Measurements from ENCODE around the gene ZNF629.

ZNF629 gene

DNA sequence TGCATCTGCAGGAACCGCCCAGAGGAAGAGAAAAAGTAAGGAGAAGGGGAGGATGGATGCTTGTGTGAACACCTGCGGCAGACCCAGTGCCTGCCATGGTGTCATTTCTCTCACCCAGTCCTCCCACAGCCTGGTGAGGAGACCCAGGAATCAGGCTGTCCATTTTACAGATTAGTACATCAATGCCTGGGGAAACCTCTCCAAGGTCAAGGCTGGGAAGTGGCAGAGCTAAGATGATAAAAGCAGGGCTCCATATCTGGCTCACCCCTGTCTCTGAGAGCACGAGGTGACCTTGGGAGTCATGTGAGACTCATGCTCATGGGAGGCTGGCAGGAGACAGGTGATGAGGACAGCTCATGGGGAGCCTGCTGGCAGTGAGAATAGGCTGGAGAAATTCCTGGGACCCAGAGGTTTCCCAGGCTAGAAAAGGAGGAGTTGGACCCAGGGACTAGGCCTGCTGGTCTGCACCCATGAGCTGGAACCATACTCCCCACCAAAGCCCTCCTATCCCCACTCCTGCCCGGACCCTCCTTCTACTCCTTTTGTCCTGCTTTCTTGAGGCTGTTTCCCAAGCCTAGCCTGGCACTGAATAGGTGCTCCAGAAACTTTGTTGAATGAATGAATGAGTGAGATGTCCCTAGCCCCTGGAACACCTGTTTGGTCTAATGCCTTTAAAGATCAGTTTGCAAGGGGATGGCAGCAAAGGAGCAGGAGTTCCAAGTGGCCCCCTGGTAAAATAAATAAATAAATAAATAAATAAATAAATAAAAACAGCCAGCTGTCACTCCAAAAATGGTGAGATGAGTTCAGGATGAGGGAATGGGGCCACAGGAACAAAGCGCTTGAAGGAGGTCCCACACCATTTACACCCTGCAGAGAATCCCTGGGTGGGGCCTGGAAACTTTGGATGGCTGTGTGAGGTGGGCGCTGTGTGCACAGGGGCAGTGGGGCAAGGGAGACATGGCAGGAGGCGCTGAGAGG lies 1.6 kb downstream of the ZNF629 start:
- no peak for DNase-seq

DNA sequence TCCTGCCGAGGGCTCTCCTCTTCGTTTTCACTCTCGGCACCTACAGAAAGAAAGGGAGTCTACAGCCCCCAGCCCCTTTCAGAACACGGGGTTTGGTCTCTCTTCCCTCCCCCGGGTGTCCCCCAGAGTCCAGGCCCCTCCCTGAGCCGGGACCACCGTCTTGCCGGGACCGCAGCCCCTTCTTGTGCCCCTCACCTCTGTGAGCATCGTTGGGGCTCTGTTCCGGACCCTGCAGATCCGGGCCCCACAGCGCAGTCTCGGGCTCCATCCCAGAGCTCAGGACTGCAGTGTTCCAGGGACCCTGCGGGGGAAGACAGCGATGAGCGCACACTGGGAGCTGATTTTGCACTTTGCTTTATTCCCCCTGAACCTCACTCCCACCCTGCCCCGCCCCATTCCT lies 2.8 kb downstream of the ZNF629 start:
- no peak for DNase-seq

DNA sequence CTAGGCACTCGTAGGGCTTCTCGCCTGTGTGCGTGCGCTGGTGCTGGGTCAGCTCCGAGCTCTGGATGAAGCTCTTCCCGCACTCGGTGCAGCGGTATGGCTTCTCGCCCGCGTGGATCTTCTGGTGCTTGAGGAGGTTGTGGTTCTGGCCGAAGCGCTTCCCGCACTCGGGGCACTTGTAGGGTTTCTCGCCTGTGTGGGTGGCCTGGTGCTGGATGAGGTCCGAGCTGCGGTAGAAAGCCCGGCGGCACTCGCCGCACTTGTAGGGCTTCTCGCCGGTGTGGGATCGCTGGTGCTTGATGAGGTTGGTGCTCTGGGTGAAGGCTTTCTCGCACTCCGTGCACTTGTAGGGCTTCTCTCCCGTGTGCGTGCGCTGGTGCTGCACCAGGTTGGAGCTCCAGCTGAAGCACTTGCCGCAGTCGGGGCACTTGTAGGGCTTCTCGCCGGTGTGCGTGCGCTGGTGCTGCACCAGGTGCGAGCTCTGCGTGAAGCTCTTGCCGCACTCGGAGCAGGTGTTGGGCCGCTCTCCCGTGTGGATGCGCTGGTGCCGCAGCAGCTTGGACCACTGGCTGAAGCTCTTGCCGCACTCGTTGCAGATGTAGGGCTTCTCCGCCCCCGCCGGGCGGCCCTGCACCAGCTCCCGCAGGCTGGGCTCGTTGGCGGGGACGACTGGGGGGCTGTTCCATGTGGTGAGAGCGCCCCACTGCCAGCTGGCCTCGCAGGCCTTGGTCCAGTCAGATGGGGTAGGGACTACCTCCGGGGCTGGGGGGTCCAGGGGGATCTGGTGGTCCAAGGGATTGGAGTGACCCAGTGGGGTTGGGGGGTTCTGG lies 3.5 kb downstream of the ZNF629 start:
- no peak for DNase-seq

DNA sequence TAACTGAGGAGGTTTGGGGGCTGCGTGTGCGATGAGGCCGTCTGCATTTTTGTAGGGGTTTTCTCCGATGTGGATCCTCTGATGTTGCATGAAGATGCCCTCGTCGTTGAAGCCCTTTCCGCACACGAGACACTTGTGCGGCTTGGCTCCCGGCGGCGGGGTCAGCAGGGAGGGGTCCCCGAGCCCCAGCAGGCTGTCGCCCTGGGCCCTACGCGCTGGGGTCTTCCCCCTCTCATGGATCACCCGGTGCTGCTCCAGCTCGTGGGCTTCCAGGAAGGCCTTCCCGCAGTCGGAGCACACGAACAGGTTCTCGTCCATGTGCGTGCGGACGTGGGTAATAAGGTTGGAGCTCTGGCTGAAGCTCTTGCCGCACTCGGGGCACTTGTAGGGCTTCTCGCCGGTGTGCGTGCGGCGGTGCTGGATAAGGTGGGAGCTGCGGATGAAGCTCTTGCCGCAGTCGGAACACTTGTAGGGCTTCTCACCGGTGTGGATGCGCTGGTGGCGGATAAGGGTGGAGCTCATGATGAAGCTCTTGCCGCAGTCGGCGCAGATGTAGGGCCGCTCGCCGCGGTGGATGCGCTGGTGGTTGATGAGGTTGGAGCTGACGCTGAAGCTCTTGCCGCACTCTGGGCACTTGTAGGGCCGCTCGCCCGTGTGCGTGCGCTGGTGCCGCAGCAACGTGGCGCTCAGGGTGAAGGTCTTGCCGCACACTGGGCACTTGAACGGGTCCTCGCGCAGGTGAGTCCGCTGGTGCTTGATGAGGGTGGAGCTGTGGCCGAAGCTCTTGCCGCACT lies 4.3 kb downstream of the ZNF629 start:
- DNase-seq: no peak

DNA sequence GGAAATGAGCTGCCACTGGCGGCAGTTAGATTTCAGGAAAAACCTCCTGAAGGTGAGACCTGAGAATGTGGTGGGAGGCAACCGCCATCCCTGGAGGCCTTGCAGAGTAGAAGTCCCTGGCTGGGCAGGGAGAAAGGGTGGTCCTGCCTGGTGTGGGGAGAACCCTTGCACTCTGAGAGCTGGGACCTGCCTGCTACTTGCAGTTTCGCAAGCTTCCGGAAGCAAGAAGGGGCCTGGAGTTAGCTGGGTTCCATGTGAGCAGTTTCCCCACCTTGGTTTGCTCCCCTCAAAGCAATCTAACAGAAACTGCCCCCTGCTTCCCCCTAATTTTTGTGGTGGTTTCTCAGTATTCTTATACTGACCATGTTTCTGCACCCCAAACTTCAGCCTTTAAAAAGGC lies 6.5 kb downstream of the ZNF629 start:
- DNase-seq: no peak

DNA sequence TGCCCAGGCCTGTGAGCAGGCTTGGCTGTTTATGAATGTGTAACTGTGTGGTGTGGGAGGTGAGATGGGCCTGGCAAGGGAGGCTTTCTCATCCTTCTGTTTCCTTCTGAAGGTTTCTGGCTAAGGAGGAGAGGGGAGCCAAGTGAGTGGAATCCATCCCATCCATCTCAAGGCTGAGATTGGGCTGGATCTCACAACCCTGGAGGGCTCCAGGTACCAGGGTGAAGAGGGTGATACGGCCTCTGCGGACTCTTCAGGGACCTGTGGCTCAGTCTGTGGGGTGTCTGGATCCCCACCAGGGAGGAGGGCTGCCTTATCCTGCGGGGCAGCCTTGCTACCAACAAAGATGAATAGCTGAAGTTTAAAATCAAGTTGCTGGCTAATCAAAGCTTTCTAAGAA lies 7.0 kb downstream of the ZNF629 start:
- DNase-seq: no peak

DNA sequence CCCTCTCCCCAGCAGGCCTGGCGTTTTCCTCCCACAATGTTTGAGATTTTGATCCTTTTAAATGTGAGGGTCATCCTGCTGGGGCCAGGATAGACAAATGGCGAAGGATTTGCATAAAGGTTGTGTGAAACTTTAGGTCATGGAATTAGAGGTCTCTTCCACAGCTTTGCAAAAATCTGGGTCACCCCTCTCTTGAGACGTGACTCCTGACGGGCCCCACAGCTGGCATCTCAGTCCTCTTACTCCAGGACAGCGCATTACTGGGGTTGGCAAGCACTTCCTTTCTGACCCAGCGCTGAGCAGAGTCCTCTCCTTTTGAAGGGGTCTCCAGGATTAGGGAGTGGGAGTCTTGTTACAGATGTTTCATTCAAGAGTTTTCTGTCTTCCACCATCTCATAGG lies 7.4 kb downstream of the ZNF629 start:
- DNase-seq: no peak

DNA sequence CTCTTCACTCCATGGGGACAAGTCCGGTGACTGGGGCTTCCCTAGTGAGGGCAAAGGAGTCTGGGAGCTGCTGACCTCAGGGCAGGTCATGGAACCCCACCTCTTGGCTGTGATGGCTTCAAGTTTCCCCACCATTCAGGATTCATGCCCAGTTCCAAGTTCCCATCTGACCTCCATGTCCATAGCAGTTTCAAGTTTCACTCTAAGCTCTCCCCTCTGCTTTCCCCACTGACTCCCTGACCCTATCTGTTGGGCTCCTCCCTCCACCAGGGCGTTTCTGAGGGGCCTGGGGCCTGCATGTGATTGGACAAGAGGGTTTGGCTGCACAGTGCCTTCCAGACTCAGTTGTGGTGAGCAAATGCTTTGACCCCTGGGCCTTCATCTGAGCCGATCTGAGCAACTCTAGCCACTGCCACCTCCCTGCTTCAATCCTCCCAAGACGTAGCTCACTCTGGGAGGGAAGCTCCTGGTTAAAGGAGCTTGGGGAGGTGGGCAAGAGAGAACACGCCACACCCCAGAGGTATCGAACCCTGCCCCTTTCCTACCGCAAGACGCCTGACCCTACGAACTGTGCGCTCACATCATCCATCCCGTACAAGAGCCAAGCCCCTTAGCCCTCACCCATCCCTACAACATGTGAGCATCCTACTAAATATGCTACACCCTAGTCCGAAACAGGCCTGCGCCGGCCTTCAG lies 8.3 kb downstream of the ZNF629 start:
- no peak for DNase-seq

DNA sequence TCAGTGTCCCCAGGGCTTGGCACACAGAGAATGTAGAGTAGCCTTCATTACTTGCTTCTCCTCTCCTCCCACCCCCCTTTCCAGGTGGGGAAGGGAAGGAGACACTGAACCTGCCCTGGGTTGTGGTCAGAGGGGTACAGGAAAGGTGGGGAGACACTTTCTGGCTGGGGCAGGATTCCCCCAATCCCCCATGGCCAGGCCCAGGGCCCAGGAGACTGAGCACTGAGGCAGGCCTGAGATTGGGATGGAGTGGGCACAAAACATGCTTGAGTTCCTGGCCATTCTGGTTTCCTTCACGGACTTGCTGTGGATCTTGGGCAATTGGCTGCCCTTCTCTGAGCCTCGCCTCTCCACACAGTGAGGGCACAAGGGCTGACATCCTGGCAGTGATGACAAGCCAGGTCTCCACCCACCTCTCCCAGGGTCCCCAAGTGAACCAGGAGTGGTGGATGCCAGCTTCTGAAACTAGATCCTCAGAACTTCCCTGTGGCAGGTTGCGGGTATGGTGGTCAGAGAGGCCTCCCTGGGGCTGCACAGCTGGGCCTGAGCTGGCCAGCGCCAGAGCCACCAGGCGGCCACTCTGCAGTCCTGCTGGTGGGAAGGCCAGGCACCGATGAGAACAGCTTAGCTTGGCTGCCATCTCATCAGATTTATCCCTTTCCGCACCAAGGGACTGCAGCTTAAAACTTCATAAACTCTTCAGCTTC lies 9.3 kb downstream of the ZNF629 start:
- DNase-seq: no peak

DNA sequence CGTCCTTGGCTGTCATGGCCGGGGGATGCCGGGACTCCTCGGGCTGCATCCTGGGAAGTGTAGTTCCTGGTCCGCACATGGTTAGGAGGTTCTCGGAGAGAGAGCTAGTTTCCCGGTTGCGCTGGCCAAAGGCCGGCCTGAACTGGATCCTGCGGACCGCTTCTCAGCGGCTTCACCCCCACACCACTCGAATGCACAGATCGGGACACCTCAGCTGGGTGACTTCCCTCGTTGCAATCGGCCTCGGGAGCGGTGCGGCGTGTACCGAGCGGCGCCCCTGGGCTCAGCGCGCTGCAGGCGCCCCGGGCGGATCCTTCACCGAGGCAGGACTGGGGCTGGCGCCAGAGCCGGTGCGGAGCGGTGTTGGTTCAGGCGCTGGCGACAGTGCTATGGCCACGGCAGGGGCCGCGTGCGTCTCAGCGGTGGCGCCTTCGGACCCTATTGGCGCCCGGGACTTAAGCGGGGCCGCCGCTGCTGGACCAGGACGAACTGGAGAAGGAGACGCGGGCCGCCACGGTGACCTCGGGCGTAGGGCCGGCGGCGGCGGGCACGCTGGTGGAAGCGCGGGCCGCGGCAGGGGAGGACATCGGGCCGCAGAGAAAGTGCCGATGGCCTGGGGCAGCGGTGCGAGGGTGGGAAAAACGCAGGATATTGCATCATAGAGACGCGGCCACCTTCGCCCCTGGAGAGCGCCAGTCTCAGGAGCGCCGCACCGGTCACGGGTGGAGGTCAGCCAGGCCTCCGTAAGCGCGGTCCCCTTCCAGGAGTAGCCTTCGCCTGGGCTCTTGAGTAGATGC lies 11.4 kb downstream of the ZNF629 start:
- peak in 1 of 2 experiments; percentile 18 for DNase-seq

DNA sequence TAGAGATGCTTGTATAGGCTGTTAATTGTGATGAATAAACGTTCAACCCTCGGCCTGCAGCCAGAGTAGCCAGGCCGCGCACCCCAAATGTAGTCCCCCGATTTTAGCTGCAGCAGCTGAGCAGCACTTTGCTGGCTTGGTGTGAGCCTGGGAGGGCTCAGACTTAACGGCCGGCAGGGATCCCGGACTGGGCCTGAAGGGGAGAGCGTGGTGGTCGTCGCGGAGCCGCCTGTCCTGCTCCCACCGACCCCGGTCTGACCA lies 11.9 kb downstream of the ZNF629 start:
- DNase-seq: no peak

DNA sequence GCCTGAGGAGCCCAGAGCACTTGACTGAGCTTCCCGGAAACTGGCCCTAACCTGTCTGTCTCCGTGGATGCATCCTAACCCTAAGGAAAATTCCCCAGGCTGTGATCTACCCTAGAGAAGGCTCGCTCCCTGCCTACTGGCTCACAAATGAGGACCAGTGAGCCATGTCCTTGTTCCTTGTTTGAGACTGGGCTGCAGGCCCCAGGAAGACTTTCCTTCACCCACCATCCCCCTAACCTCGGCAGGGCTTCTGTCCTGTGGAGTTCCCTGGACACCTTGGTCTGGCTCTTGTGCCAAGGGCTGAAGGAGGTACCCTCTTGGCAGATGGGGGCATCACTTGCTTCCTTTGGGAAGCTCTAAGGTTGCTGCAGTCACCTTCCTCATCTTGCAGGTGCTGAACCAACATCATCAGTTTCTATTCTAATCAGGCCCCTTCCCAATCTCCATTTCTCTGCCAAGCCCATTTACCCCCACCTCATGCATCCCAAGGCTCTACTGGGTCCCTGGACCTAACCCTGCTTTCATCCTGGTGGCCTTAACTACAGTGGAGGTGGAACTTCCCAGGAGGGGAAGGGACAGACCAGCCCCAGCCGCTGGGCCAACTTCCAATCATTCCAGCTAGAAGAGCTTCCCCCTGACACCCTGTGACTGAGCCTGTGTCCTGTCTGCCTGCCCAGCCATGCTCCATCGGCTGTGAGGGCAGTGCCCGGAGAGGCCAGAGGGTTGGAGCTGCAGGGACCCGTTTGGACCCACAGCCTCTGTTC lies 12.5 kb downstream of the ZNF629 start:
- no peak for DNase-seq

DNA sequence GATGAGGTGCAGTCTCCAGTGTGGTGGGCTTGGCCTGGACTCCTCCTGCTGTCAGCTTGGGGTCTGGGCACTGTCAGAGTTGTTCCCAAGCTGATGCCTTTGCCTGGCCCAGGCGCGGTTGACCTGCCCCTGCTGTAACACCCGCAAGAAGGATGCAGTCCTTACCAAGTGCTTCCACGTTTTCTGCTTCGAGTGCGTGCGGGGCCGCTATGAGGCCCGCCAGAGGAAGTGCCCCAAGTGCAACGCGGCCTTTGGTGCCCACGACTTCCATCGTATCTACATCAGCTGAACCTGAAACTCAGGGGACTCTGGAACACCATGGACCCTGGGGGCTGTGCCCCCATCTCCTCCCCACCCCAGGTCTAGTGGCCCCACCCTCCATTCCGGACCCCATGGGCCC lies 13.2 kb downstream of the ZNF629 start:
- no peak for DNase-seq

DNA sequence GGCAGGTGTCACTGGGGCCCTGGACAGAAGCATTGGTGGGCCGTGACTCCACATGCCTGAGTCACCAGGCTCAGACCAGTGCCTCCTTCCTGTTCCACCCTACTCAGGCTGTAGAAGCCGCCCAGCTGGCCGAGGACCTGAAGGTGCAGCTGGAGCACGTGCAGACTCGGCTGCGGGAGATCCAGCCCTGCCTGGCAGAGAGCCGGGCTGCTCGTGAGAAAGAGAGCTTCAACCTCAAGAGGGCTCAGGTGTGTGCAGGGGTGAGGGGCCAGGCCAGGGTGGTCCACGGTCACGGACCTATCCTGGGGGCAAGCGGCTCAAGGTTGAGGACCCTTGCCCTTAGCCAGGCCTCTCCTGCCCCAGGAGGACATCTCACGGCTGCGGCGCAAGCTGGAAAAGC lies 15.3 kb downstream of the ZNF629 start:
- no peak for DNase-seq

DNA sequence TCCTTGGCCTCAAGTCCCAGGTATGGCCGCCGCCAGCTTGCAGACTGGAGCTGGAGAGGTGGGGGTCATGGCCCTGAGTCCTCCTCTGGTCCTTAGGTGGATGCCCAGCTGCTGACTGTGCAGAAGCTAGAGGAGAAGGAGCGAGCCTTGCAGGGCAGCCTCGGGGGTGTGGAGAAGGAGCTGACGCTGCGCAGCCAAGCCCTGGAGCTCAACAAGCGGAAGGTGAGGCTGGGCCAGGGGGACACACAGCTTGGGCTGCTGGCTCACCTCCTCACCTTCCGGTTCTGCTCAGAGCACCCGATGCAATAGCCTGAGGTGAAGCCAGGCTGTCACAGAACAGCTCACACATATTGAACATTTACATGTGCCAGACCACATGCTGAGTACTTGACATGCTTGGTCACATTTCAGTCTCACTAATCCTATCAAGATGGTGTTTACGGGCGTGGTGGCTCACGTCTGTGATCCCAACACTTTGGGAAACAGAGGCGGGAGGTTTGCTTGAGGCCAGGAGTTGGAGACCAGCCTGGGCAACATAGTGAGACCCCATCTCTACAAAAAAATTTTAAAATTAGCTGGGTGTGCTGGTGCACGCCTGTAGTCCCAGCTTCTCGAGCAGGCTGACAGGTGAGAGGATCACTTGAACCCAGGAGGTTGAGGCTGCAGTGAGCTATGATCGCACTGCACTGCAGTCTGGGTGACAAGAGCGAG lies 17.5 kb downstream of the ZNF629 start:
- DNase-seq: no peak

DNA sequence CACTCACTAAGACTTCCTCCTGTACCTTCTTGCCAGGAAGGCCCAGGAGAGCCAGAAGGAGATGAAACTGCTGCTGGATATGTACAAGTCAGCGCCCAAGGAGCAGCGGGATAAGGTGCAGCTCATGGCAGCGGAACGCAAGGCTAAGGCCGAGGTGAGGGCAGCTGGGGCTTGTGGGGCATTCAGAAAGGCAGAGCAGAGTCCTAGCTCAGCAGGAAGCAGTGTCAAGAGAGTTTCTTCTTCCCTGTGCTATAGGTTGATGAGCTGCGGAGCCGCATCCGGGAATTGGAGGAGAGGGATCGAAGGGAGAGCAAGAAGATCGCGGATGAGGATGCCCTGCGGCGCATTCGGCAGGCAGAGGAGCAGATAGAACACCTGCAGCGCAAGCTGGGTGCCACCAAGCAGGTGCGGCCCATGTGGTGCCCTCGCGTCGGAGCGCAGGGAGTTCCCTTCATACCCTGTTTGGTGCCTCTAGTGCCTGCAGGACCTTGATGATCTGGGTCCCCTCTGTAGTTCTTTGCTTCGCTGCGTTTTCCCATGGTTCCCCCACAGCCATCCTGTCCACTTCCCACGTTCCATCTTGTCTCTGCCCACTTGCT lies 18.3 kb downstream of the ZNF629 start:
- no peak for DNase-seq

DNA sequence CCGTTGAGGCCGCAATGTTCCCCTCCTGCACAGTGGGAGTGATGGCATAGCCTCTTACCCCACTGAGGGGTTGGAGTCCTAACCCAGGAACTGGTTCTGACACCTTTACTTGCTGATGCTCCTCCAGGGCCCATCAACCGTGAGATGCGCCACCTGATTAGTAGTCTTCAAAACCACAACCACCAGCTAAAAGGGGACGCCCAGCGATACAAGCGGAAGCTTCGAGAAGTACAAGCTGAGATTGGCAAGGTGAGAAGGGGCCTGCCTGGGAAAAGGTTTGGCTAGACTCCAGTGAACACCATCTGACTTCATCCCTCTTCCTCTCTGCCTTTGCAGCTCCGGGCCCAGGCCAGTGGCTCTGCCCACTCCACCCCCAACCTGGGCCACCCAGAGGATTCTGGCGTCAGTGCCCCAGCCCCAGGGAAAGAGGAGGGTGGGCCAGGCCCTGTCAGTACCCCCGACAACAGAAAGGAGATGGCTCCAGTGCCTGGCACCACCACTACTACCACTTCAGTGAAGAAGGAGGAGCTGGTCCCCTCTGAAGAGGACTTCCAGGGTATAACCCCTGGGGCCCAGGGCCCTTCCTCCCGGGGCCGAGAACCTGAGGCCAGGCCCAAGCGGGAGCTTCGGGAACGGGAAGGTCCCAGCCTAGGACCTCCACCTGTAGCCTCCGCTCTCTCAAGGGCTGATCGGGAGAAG lies 19.1 kb downstream of the ZNF629 start:
- no peak for DNase-seq

DNA sequence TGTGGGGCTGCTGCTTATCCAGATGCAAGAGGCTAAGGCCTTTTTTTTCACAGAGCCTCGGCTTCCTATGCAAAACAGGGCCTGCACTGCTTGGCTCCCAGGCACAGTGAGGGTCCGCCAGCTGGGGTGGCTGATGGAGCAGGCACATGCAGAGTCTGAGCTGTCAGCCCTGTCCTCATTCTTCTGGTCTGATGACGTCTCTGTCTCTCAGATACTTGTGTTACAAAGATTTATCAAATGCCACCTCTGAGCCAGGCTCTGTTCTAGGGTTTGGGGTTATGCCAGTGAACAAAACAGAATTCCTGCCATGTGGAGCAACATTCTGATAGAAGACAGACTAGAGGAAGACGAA lies 20.1 kb downstream of the ZNF629 start:
- DNase-seq: no peak

Data from AML-193 (cell line).